ENCODE measurements around the gene IMPG2.
"Not testable (repeated sequence)": the region's sequence is repeated elsewhere in the genome, so short reads cannot be mapped to it uniquely, and the experiment has no call there.

Gene IMPG2

DNA sequence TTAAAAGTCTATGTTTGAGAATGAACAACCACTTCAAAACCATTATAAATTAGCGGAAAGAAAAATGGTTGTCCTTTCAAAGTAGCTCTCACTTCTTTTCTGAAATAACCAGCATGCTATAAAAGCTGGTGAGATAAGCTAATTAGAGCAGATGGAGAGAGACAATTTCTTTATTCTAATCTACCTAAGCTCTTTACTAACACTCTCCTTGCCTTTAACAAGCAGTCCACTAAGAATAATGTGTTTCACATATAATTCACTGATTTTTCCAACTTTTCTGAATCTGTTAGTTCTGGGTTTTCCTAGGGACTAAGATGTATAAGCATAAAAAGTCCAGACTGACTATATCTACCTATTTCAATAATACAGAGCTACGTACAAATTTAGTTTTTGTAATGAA lies at the start of gene IMPG2:
Gene IMPG2 (minus strand): TSS at position 101 of the 400 bp plus-strand sequence. CDS start 203 bp downstream, outside the sequence.
- DNase-seq: no peak

- DNase-seq: no peak
Observed at GRCh38 chr3:101362406-101362805, 42.0 kb upstream of the IMPG2 start.

- DNase-seq: no peak
Observed at GRCh38 chr3:101351829-101352228, 31.5 kb upstream of the IMPG2 start.

- no peak for DNase-seq
Observed at GRCh38 chr3:101340591-101340990, 20.2 kb upstream of the IMPG2 start.

GRCh38 chr3:101333883-101334282 lies 13.5 kb upstream of the IMPG2 start:
- no peak for DNase-seq

DNA sequence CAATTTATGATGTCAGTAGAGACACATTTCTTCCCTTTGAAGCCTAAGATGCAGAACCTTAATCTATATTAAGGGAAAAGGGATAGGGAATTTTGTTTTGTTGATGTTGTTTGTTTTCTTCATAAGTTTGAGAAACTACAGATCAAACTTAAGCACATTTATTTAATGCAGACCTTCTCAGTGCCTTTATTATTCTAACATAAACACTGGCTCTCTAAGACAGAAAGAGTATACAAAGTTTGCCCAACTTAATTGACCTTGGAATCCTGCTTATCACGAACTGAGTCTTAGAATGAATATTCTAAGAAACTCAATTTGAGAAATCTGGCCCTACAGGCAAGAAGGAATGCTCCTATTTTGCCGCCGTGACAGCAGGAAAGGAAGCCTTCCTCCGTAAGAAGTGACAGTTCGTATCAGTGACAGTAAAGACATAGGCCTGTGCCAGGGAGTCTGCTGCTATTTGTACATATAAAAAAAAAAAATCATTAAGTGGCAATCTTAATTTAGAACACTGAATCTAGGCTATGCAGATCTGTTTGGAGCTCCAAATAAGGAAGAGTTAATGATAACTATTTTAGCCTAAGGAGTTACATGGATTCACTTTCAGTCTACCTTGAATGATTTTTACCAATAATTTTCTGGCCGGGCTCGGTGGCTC lies 8.8 kb upstream of the IMPG2 start:
- DNase-seq: no peak

DNA sequence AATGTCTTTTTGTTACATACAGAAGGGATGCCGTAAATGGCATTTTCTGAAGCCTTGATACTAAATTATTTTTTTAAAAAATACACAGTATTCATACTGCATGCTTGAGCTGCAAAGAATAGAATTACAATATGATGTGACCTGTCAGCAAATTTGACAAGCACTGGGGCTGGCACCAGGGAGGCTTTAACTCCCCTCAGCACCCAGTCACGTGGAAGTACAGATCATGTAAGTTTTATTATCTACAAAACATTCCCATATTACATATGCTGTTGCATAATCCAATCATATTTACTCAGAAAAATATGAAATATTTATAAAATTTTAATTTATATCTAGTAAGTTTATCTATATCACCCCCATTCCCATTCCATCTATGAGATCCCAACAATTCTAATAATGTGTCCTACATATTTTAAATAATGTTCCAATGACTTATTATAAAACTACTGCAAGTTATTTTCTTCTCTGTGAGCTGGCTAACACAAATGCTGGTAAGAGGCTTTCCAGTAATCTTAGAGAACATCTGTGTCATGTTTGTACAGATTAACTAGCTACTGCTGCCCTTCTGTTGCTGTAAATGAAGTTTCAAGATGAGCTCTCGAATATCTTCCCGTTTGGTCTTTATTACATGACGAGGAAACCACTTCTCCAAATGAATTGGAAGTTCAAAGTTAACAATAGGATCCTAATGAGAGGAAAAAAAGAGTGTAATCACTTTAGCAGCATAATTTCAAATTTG lies 5.2 kb upstream of the IMPG2 start:
- no peak for DNase-seq

DNA sequence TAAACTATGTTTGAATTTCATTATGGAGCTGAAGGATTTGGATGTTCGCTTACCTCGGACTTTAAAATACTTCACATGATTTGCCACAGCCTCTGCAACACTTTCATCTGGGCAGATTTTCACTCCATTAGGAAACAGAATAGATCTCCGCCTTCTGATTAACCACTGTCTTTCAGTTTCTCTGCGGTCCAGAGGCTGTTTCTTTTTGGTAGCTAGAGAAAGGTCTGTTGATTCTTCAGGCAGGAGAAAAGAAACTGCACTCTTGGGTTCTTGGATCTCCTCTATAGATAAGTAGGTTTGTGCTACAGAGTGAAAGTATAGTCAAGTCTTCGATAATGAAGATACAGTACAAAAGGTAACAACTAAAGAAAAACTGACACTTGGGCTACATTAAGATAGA lies 844 bp downstream of the IMPG2 start:
- DNase-seq: no peak

GRCh38 chr3:101312545-101312944 lies 7.8 kb downstream of the IMPG2 start:
- DNase-seq: no peak

DNA sequence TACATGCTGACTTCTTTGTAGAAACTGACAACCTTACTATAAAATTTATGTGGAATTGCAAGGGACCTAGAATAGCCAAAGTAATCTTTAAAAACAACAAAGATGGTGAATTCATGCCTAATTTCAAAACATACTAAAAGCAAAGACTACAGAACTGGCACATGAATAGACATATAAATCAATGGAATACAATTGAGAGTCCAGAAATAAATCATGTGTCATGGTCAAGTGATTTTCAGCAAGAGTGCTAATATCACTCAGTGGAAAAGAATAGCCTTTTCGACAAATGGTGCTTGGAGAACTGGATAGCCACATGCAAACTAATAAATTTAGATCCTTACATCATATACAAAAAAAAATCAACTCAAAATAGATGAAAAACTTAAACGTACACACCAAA lies 8.7 kb downstream of the IMPG2 start:
- DNase-seq: no peak

- no peak for DNase-seq
Observed at GRCh38 chr3:101310978-101311375, 9.4 kb downstream of the IMPG2 start.

DNA sequence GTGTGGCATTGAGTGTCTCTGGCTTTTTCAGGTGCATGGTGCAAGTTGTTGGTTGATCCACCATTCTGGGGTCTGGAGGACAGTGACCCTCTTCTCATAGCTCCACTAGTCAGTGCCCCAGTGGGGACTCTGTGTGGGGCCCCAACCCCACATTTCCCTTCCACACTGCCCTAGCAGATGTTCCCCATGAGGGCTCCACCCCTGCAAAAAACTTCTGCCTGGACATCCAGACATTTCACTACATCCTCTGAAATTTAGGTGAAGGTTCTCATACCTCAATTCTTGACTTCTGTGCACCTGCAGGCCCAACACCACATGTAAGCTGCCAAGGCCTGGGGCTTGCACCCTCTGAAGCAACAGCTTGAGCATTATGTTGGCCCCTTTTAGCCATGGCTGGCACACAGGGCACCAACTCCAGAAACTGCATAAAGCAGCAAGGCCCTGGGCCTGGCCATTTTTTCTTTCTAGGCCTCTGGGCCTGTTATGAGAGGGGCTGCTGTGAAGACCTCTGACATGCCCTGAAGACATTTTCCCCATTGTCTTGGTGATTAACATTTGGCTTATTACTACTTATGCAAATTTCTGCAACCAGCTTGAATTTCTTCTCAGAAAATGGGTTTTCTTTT lies 12.1 kb downstream of the IMPG2 start:
- DNase-seq: not testable (repeated sequence)

GRCh38 chr3:101303836-101304235 lies 16.5 kb downstream of the IMPG2 start:
- DNase-seq: no peak

GRCh38 chr3:101303089-101303731 lies 17.2 kb downstream of the IMPG2 start:
- no peak for DNase-seq

DNA sequence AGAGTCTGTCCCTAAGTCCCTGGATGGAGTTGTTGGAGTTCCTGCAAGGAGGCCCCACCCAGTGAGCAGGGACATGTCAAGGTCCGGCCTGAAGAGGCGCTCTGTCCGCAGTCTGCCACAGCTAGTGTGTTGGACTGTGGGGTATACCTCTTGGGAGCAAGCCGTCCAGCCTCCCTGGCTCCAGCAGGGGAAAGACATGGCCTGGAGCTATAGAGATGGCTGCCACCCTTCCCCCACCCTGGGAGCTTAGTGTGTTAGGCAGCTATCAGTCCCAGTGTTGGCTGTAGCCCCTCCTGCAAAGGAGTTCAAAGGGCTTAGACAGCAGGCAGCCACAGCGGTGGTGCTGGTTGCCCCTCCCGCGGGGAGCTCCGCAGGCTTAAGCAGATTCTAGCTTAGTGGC lies 20.3 kb downstream of the IMPG2 start:
- no peak for DNase-seq

DNA sequence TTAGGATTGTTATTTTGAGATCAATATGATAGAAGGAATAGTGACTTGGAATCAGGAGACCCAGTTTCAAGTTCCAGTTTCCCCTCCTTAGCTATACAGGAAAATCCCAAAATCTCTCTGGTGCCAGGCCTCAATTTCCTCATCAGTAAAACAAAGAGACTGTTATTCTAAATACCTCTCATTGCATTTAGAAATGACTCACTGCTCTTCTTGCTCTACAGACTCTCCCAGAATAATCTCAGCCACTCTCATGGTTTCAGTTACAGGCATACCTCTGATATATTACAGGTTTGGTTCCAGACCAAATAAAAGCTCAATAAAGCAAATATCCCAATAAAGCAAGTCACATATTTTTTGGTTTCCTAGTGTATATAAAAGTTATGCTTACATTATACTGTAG lies 28.3 kb downstream of the IMPG2 start:
- no peak for DNase-seq

DNA sequence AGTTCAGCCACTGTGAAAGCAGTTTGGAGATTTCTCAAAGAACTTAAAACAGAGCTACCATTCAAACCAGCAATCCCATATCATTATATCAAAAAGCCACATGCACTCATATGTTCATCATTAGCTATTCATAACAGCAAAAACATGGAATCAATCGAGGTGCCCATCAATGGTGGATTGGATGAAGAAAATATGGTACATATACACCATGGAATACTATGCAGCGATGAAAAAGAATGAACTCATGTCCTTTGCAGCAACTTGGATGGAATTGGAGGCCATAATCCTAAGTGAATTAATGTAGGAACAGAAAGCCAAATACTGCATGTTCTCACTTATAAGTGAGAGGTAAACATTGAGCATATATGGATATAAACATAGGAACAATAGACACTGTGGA lies 32.1 kb downstream of the IMPG2 start:
- DNase-seq: no peak

DNA sequence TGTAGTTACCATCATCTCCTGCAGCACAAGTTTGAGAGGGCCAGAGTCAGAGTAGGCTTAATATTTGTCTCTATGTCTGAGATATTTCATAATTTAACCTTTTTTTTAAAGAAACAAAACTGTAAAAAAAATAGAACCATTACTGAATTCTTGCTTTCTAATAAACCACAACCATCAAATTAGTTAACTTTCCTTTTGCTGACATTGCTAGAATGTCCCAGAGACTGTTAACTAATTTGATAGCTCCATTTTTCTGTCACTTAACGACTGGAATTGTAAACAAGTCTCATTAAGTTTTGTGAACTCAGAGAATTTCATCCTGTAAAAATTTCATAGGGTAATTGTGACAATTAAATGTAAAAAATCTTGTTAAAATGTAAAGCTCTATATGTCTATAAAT lies 35.6 kb downstream of the IMPG2 start:
- DNase-seq: no peak

- DNase-seq: no peak
Observed at GRCh38 chr3:101281521-101282030, 38.8 kb downstream of the IMPG2 start.

DNA sequence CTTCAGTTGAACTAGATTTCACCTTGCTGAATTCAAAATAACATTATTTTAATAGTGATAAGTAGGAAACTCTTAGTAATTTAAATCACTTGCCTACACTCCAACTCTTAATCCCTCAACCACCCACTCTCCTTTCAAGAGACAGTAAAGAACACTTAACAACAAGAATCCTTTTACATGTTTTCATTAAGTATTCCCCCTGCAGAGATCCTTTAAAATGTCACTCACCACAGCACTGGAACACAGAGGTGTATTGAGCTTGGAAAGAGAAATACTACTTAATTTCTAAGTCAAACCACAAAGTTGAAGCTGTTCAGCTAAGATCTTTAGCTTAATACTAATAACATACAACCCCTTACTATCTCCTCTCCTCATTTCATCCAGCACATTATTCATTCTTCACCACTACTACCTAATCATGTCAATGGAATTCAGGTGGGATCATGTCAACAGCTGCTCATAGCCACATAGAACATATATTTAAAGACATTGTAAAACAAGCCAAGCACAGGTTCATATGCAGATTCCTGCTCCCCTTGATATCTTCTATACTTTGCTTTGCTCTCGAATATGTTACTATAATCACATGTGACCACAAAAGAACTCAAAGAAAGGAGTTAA lies 40.5 kb downstream of the IMPG2 start:
- no peak for DNase-seq

DNA sequence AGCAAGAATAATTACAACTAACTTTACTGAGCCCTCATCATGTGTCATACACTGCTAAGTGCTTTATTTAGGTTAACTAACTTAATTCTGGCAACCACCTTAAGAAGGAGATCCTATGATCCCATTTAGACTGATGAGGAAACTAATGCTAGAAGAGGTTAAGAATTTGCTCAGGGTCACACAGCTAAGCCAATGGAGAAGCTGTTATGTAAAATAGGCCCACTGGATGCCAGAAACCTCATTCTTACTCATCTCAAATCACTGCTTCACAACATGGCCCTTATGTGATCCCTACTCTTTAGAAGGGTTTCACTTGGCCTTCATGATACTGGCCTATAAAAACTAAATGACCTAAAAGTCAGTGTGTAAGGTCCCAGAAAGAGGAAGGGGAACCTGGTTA lies 41.2 kb downstream of the IMPG2 start:
- no peak for DNase-seq

GRCh38 chr3:101278727-101279126 lies 41.6 kb downstream of the IMPG2 start:
- DNase-seq: no peak

DNA sequence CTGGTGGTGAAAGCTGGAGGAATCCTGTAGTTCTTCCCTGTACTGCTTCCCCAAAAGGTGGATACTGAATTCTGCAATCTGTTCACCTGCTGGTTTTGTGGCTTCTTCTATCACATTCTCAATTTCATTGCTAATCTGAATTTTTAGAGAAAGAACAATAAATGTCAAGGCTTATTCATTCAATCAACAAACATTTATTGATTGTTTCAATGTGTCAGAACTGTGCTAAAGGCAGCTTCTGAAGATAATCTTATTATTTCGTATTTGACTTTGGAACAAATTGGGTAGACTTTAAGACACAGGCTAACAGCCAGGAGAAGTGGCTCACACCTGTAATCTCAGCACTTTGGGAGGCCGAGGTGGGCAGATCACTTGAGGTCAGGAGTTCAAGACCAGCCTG lies 46.8 kb downstream of the IMPG2 start:
- no peak for DNase-seq

Data from activated CD4-positive, CD25-positive, alpha-beta regulatory T cell treated with anti-CD3 and anti-CD28 coated beads, Interleukin-2, amount 50 U/mL, for 72 hours (primary cell).